Measurements from ENCODE around the gene PKDREJ.

DNA sequence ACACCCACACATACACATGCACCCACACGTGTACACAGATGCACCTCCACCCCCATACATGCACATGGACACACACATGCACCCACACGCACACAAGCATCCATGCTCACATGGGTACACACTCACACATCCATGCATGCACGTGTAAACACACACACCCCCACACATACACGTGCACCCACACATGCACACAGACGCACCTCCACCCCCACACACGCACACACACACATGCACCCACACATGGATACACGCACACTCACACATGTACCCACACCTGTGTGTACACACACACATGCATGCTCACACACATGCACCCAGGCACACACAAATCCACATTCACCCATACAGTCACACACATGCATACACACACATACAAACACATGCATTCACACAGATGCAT is 37.5 kb downstream of the PKDREJ start:
- TF ChIP-seq, protein P1, sequence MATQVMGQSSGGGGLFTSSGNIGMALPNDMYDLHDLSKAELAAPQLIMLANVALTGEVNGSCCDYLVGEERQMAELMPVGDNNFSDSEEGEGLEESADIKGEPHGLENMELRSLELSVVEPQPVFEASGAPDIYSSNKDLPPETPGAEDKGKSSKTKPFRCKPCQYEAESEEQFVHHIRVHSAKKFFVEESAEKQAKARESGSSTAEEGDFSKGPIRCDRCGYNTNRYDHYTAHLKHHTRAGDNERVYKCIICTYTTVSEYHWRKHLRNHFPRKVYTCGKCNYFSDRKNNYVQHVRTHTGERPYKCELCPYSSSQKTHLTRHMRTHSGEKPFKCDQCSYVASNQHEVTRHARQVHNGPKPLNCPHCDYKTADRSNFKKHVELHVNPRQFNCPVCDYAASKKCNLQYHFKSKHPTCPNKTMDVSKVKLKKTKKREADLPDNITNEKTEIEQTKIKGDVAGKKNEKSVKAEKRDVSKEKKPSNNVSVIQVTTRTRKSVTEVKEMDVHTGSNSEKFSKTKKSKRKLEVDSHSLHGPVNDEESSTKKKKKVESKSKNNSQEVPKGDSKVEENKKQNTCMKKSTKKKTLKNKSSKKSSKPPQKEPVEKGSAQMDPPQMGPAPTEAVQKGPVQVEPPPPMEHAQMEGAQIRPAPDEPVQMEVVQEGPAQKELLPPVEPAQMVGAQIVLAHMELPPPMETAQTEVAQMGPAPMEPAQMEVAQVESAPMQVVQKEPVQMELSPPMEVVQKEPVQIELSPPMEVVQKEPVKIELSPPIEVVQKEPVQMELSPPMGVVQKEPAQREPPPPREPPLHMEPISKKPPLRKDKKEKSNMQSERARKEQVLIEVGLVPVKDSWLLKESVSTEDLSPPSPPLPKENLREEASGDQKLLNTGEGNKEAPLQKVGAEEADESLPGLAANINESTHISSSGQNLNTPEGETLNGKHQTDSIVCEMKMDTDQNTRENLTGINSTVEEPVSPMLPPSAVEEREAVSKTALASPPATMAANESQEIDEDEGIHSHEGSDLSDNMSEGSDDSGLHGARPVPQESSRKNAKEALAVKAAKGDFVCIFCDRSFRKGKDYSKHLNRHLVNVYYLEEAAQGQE (IDR thresholded peaks at IDR 0.05; ENCODE audit: insufficient read depth in 1 of 2, low read depth in 2 of 2, low read length in 2 of 2): no peak
- no peak for TF ChIP-seq TAF1 (IDR thresholded peaks at IDR 0.05; ENCODE audit: borderline replicate concordance, insufficient read depth, low read length)
- no peak for TF ChIP-seq POLR2AphosphoS5 (IDR thresholded peaks at IDR 0.05; ENCODE audit: low read depth, low read length)
- no peak for TF ChIP-seq SIN3A (IDR thresholded peaks at IDR 0.05; ENCODE audit: borderline replicate concordance, insufficient read depth, low read length)
- TF ChIP-seq FOXP2 (optimal IDR thresholded peaks at IDR 0.05; ENCODE audit: borderline replicate concordance, extremely low read depth, extremely low read length, insufficient read depth): no peak

Measured in PFSK-1 (cell line).